ENCODE data around the gene OTUD5.

GRCh38 chrX:48883729-48884128 lies 73.7 kb downstream of the OTUD5 start:
- TF ChIP-seq, protein P1, sequence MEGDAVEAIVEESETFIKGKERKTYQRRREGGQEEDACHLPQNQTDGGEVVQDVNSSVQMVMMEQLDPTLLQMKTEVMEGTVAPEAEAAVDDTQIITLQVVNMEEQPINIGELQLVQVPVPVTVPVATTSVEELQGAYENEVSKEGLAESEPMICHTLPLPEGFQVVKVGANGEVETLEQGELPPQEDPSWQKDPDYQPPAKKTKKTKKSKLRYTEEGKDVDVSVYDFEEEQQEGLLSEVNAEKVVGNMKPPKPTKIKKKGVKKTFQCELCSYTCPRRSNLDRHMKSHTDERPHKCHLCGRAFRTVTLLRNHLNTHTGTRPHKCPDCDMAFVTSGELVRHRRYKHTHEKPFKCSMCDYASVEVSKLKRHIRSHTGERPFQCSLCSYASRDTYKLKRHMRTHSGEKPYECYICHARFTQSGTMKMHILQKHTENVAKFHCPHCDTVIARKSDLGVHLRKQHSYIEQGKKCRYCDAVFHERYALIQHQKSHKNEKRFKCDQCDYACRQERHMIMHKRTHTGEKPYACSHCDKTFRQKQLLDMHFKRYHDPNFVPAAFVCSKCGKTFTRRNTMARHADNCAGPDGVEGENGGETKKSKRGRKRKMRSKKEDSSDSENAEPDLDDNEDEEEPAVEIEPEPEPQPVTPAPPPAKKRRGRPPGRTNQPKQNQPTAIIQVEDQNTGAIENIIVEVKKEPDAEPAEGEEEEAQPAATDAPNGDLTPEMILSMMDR (IDR thresholded peaks at IDR 0.05; ENCODE audit: low read length), result no peak
- TF ChIP-seq EZH2 (IDR thresholded peaks at IDR 0.05; ENCODE audit: borderline replicate concordance, low read length), result no peak
